SU-DHL-6 (cell line): Measurements from ENCODE around the gene CDK11A.

Experiments used
- EZH2phosphoT487 ChIP-seq: fragments of 200-600 bp; sonication (generic), shearing (Covaris generic); conservative IDR thresholded peaks from 2 replicates; pipeline ENCODE4 v1.6.1; 2018; ENCODE audit warnings: mild to moderate bottlenecking, antibody characterized with exemption, low read length, moderate library complexity, mixed read lengths
- TF ChIP-seq, protein P1 (sequence below): fragments of 200-600 bp; sonication (generic); IDR thresholded peaks from one replicate; pipeline ENCODE4 v1.5.1; 2017; ENCODE audit warnings: antibody characterized with exemption, mild to moderate bottlenecking, low read length, moderate library complexity; ENCODE audit not compliant: insufficient read depth, poor library complexity, severe bottlenecking

DNA sequence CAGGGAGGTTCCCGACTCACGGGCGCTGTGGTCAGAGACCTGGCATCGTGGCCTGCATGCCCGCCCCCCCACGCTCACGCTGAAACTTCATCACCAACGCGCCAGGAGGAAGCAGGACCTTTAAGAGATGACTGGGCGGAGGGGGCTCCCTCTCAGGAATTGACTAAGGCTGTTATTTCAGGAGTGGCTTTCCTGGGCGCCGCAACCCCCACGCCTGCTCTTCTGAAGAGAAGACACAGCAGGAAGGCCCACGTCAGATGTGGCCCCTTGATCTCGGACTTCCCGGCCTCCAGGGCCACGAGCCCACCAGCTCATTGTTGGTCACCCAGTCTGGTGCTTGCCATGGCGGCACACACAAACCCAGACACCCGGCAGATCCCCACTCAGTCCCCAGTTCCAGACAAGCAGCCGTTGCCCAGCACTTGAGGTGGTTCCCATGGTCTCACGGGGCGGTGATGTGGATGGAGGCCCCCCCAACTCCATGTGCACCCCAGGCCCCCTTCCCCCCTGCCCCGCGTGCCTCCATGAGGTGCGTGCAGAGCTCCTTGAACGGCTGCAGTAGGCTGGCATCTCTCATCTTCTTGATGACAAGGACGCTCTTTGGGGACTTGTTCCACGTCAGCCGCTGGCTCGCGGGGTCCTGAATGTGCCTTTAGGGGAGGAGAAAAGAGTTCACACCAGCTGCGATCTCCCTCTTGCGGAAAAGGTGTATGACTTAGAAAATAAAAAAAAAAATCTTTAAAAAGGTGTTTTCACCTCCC is 32.7 kb upstream of the CDK11A start:
- TF ChIP-seq, protein P1, sequence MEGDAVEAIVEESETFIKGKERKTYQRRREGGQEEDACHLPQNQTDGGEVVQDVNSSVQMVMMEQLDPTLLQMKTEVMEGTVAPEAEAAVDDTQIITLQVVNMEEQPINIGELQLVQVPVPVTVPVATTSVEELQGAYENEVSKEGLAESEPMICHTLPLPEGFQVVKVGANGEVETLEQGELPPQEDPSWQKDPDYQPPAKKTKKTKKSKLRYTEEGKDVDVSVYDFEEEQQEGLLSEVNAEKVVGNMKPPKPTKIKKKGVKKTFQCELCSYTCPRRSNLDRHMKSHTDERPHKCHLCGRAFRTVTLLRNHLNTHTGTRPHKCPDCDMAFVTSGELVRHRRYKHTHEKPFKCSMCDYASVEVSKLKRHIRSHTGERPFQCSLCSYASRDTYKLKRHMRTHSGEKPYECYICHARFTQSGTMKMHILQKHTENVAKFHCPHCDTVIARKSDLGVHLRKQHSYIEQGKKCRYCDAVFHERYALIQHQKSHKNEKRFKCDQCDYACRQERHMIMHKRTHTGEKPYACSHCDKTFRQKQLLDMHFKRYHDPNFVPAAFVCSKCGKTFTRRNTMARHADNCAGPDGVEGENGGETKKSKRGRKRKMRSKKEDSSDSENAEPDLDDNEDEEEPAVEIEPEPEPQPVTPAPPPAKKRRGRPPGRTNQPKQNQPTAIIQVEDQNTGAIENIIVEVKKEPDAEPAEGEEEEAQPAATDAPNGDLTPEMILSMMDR: no peak
- TF ChIP-seq EZH2phosphoT487: no peak
